ENCODE results near the gene FOXC2. TPM values are rescaled to one million over a fixed set of nuclear protein-coding genes. Genes with fewer than 3 reads are reported as not detected.

FOXC2 gene
- total and polyA plus RNA-seq, 11 donors, result 0.76 to 3.3 (median 1.4) TPM

DNA sequence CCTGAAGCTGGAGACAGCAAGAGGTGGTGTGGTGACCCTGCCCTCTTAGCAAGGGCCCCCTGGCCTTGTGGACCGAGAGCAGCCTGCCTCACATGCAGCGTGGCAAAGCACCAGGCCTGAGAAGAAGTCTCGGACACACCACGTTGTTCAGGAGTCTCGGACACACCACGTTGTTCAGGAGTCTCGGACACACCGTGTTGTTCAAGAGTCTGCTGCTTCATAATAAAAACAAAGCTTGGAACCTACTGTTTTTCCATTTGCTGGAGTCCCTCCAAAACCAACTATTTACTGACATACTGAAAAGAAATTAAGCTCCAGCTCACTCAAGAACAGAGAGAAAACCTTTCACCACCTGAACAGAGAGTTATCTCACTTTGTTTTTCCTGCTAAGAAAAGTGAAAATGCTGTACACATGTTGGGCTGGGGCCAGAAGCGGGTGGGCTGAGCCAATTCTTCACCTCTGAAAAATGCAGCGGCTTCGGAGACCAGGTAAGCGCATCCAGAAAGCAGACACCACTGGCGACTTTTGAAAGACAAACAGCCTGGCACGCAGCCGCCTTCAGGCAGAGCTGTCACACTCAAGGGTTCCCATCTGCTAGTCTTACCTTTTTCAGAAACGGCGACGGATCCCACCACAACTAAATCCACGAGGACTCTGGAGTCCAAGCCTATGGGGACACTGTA, 20.5 kb upstream of the FOXC2 start:
- peaks cover 0 to 91% (median 66%) of the 10 kb centered on the region in 9 donors for H3K36me3 ChIP-seq
- H3K27ac ChIP-seq, result no peak overlapping the region
- intact Hi-C loops (cut with DNase I), result no loop called here
- WGBS, 4 donors, result 58 to 72% (median 63%) methylated on average over 19 of the region's 19 CpGs
- H3K4me3 ChIP-seq, result no peak overlapping the region
- no peaks in the 10 kb centered on the region for H3K9me3 ChIP-seq
- peaks cover 0 to 9% (median 0%) of the 10 kb centered on the region in 12 donors for H3K4me1 ChIP-seq
- DNase-seq (no peak), ATAC-seq (no peak)
- H3K27me3 ChIP-seq, result no peaks in the 10 kb centered on the region
- TF ChIP-seq POLR2A (IDR thresholded peaks at IDR 0.05), result no peak
- TF ChIP-seq, protein P1, sequence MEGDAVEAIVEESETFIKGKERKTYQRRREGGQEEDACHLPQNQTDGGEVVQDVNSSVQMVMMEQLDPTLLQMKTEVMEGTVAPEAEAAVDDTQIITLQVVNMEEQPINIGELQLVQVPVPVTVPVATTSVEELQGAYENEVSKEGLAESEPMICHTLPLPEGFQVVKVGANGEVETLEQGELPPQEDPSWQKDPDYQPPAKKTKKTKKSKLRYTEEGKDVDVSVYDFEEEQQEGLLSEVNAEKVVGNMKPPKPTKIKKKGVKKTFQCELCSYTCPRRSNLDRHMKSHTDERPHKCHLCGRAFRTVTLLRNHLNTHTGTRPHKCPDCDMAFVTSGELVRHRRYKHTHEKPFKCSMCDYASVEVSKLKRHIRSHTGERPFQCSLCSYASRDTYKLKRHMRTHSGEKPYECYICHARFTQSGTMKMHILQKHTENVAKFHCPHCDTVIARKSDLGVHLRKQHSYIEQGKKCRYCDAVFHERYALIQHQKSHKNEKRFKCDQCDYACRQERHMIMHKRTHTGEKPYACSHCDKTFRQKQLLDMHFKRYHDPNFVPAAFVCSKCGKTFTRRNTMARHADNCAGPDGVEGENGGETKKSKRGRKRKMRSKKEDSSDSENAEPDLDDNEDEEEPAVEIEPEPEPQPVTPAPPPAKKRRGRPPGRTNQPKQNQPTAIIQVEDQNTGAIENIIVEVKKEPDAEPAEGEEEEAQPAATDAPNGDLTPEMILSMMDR (IDR thresholded peaks at IDR 0.05), result no peak

DNA sequence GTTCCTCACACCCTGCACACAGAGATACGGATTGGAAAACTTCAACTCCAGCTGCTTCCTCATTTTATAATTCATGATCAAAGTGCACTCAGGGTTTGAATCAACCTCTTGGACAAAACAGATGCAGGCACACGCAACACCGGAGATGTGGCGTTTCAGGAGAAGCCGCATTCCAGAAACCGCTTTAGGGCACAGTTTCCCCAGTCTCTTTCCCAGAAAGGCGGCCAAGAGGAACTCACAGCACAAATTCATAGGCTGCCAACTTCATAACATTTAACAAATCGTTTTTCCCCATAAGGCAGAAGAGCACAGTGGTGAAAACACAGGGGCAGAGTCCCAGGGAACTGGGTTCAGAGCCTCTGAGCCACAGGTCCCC, 20.0 kb upstream of the FOXC2 start:
- intact Hi-C loops (cut with DNase I), result no loop called here

DNA sequence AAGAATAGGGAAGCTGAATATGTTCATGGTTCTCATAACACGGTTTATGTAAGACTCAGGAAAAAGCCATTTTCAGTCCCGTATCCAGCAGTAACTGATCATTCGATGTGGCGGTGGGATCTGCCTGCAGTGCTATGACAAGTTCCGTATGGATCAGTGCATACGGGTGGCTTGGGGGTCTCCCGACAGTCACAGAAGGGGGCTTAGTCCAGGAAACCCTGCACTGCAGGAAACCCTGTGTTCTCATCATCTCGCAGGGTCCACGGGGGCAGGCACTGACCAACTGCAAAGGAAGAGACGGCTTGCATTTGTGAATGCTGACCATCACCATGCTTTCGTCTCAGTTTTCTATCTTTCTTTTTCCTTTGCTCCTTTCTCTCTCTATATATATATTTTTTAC, 19.3 kb upstream of the FOXC2 start:
- TF ChIP-seq, protein P1 (IDR thresholded peaks at IDR 0.05), result no peak
- TF ChIP-seq POLR2A (IDR thresholded peaks at IDR 0.05), result no peak

More for the DNA sequence above, 20.0 kb upstream of the FOXC2 start:
- Histone ChIP-seq H3K36me3 (peaks cover 0 to 91% (median 65%) of the 10 kb centered on the region in 9 donors), H3K9me3 (no peaks in the 10 kb centered on the region), H3K27ac (no peak overlapping the region), H3K4me3 (no peak overlapping the region), H3K27me3 (no peaks in the 10 kb centered on the region), H3K4me1 (peaks cover 0 to 9% (median 0%) of the 10 kb centered on the region in 12 donors)
- no peak for DNase-seq
- no peak for TF ChIP-seq POLR2A (IDR thresholded peaks at IDR 0.05)
- TF ChIP-seq, protein P1 (IDR thresholded peaks at IDR 0.05), result no peak
- ATAC-seq, result no peak
- 58 to 83% (median 70%) methylated on average over 8 of the region's 8 CpGs for WGBS, 4 donors

DNA sequence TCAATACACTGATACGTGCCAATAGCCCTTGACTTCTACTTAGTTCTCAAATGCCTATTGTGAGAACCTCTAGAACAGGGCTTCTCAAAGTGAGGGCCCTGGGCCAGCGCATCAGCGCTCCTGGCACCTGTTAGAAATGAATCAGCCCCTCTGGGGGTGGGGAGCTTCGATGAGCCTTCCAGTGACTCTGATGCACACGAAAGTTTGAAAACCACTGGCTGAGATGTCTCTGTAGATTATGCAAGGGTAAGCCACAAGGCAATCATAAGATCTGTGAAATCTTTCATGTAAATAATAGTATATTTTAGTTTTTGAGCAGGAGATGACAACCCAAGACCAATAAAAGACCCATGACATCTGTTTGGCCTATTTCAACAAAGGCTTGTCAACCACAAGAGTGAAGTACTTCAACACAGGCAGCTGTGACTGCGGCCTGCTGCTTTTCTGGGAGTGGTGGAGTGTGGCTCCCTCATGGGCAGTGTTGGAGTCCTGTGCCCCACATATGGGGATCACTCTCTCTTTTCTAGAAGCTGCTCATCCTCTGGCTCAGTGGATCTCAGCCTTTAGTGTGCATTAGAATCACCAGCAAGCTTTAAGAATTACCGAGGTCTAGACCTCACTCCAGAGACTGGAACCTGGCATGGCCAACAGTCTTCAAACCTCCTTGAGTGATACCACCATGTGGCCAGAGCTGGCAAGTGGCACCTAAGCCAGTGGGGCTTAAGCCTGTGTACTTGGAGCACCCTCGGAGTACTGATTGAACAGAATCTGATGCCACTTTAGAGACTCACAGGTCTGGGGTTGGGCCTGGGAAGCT, 17.3 kb upstream of the FOXC2 start:
- Histone ChIP-seq H3K4me3 (no peak overlapping the region), H3K9me3 (no peaks in the 10 kb centered on the region), H3K36me3 (peaks cover 0 to 73% (median 54%) of the 10 kb centered on the region in 9 donors), H3K27me3 (no peaks in the 10 kb centered on the region), H3K4me1 (peaks cover 0 to 11% (median 4%) of the 10 kb centered on the region in 12 donors), H3K27ac (no peak overlapping the region)
- WGBS, 4 donors, result 82 to 87% (median 83%) methylated on average over 7 to 8 of the region's 8 CpGs
- DNase-seq (no peak), ATAC-seq (no peak)
- TF ChIP-seq POLR2A (IDR thresholded peaks at IDR 0.05), result no peak
- TF ChIP-seq, protein P1 (IDR thresholded peaks at IDR 0.05), result no peak
- intact Hi-C loops (cut with DNase I), result no loop called here

More for the DNA sequence above, 19.3 kb upstream of the FOXC2 start:
- no peak overlapping the region for H3K27ac ChIP-seq
- 93 to 95% (median 94%) methylated on average over 11 of the region's 11 CpGs for WGBS, 4 donors
- ATAC-seq, result no peak
- H3K4me1 ChIP-seq, result peaks cover 0 to 9% (median 0%) of the 10 kb centered on the region in 12 donors
- H3K4me3 ChIP-seq, result no peak overlapping the region
- no peaks in the 10 kb centered on the region for H3K27me3 ChIP-seq
- peaks cover 0 to 90% (median 61%) of the 10 kb centered on the region in 9 donors for H3K36me3 ChIP-seq
- intact Hi-C loops (cut with DNase I), result no loop called here
- H3K9me3 ChIP-seq, result no peaks in the 10 kb centered on the region
- no peak for DNase-seq

Measured in heart left ventricle (tissue), 16 donors.